NCI-H1436 treated with DMSO at 0.1 percent for 48 hours (cell line): ENCODE measurements around the gene UBE2I.
"Not testable (repeated sequence)": the region's sequence is repeated elsewhere in the genome, so short reads cannot be mapped to it uniquely, and the experiment has no call there.

Experiments used
- DNase-seq: peaks from one replicate; lab custom pipeline; 2025; lab: John Stamatoyannopoulos, UW

UBE2I gene

GRCh38 chr16:1308977-1309885 lies at the start of gene UBE2I:
Gene UBE2I, plus strand, starts transcription at chr16:1309636. Its CDS starts 4,395 bp downstream, at chr16:1314031.
- peak; percentile 60 for DNase-seq

GRCh38 chr16:1259760-1260068 lies 49.7 kb upstream of the UBE2I start:
- DNase-seq, result no peak

- no peak for DNase-seq
Observed at GRCh38 chr16:1260101-1260680, 49.2 kb upstream of the UBE2I start.

GRCh38 chr16:1261131-1261892 lies 48.1 kb upstream of the UBE2I start:
- no peak for DNase-seq

GRCh38 chr16:1262210-1262845 lies 47.1 kb upstream of the UBE2I start:
- no peak for DNase-seq

- DNase-seq, result no peak
Observed at GRCh38 chr16:1262846-1263221, 46.6 kb upstream of the UBE2I start.

GRCh38 chr16:1263591-1264344 lies 45.7 kb upstream of the UBE2I start:
- no peak for DNase-seq

- DNase-seq, result no peak
Observed at GRCh38 chr16:1264345-1265089, 44.9 kb upstream of the UBE2I start.

GRCh38 chr16:1265090-1265630 lies 44.3 kb upstream of the UBE2I start:
- DNase-seq, result no peak

GRCh38 chr16:1265826-1266225 lies 43.6 kb upstream of the UBE2I start:
- DNase-seq, result no peak

GRCh38 chr16:1269418-1269817 lies 40.0 kb upstream of the UBE2I start:
- not testable (repeated sequence) for DNase-seq

GRCh38 chr16:1271380-1271723 lies 38.1 kb upstream of the UBE2I start:
- DNase-seq, result no peak

- DNase-seq, result peak; percentile 61
Observed at GRCh38 chr16:1271724-1272413, 37.6 kb upstream of the UBE2I start.

GRCh38 chr16:1272453-1273198 lies 36.8 kb upstream of the UBE2I start:
- no peak for DNase-seq

- no peak for DNase-seq
Observed at GRCh38 chr16:1273816-1274215, 35.6 kb upstream of the UBE2I start.

GRCh38 chr16:1274767-1275166 lies 34.7 kb upstream of the UBE2I start:
- DNase-seq, result no peak

GRCh38 chr16:1275791-1276579 lies 33.5 kb upstream of the UBE2I start:
- no peak for DNase-seq

GRCh38 chr16:1276580-1276878 lies 32.9 kb upstream of the UBE2I start:
- no peak for DNase-seq

GRCh38 chr16:1277151-1277598 lies 32.3 kb upstream of the UBE2I start:
- no peak for DNase-seq
